ENCODE measurements around the gene PARD3B.

PARD3B gene

DNA sequence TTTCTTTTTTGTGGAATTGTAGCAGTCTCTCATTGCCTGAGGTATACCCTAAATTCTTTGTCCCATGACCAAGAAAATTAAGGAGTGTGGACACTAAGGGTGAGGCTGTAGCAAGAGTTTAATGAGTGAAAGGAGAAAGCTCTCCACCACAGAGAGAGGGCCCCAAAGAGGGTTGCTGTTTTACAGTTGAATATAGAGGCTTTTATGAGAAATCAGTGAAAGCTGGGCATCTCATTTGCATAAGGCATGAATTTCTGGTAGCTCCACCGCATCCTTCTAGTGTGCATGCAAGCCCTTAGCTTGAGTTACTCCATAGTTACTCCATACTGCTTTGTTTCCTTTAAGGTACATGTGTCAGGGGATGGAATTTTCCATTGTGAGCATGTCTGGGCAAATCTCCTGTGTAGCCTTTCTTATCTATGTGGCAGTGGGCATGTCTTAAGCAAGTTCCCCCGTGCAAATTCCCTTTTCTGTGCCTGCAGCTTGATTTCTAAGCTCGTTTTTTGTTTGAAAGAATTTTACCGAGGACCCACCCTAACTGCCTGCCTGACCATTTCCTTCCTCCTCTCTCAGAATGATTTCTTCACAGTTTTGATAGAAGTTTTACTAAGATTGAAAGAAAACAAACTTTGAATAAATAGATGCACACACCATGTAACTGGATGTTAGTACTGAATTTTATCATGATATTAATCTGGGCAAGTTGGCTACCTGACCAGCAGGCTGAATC lies 218.9 kb downstream of the PARD3B start:
- Histone ChIP-seq H3K4me3 (ENCODE audit: low read length) (no peak overlapping the region), H3K27ac (ENCODE audit: low read depth, low read length) (no peak overlapping the region), H3K79me2 (ENCODE audit: control insufficient read depth, low read length) (no peaks in the 10 kb centered on the region), H3K9me3 (ENCODE audit: control insufficient read depth, insufficient read depth, low read length) (no peaks in the 10 kb centered on the region; the same call in 1 of the 2 replicates), H3K4me2 (ENCODE audit: low read length) (no peak overlapping the region), H3K9me2 (replicated peaks; ENCODE audit: control insufficient read depth, low read length) (no peaks in the 10 kb centered on the region), H3K36me3 (ENCODE audit: control insufficient read depth, low read length) (no peaks in the 10 kb centered on the region), H3F3A (ENCODE audit: control insufficient read depth, insufficient read depth) (no peaks in the 10 kb centered on the region), H3K27me3 (ENCODE audit: control insufficient read depth, low read length) (no peaks in the 10 kb centered on the region), H4K20me1 (ENCODE audit: control insufficient read depth, insufficient read depth, low read depth, low read length) (no peaks in the 10 kb centered on the region), H3K4me1 (ENCODE audit: control insufficient read depth, low read length) (no peaks in the 10 kb centered on the region)
- TF ChIP-seq EZH2phosphoT487 (IDR thresholded peaks at IDR 0.05; ENCODE audit: borderline replicate concordance, low read length): no peak
- TF ChIP-seq, protein P1, sequence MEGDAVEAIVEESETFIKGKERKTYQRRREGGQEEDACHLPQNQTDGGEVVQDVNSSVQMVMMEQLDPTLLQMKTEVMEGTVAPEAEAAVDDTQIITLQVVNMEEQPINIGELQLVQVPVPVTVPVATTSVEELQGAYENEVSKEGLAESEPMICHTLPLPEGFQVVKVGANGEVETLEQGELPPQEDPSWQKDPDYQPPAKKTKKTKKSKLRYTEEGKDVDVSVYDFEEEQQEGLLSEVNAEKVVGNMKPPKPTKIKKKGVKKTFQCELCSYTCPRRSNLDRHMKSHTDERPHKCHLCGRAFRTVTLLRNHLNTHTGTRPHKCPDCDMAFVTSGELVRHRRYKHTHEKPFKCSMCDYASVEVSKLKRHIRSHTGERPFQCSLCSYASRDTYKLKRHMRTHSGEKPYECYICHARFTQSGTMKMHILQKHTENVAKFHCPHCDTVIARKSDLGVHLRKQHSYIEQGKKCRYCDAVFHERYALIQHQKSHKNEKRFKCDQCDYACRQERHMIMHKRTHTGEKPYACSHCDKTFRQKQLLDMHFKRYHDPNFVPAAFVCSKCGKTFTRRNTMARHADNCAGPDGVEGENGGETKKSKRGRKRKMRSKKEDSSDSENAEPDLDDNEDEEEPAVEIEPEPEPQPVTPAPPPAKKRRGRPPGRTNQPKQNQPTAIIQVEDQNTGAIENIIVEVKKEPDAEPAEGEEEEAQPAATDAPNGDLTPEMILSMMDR (IDR thresholded peaks at IDR 0.05; ENCODE audit: low read depth, low read length, poor library complexity, severe bottlenecking): no peak

DNA sequence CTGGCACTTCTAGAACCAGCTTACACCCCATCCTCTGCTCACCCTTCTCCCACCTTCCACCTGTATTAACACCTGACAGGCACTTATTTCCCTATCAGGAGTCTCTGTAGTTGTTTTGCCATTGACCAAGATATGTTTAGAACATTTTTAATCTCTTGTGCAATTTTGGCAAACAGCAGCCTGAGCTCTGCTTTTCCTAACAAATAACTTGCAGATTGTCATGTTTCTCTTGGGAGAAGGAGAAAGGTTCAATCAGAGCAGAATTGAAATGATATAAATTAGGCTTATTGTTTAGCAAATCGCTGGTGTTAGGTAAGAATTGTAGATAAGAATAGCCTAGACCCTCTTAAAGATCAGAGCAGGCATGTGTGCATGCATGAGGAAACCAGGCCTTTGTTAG lies 225.5 kb downstream of the PARD3B start:
- Histone ChIP-seq H3K9me3 (ENCODE audit: control insufficient read depth, insufficient read depth, low read length) (no peaks in the 10 kb centered on the region; the same call in 1 of the 2 replicates), H4K20me1 (ENCODE audit: control insufficient read depth, insufficient read depth, low read depth, low read length) (no peaks in the 10 kb centered on the region), H3K79me2 (ENCODE audit: control insufficient read depth, low read length) (no peaks in the 10 kb centered on the region), H3K27ac (ENCODE audit: low read depth, low read length) (no peak overlapping the region), H3F3A (ENCODE audit: control insufficient read depth, insufficient read depth) (no peaks in the 10 kb centered on the region), H3K4me2 (ENCODE audit: low read length) (no peak overlapping the region), H3K9me2 (replicated peaks; ENCODE audit: control insufficient read depth, low read length) (no peaks in the 10 kb centered on the region), H3K36me3 (ENCODE audit: control insufficient read depth, low read length) (no peaks in the 10 kb centered on the region), H3K4me1 (ENCODE audit: control insufficient read depth, low read length) (no peaks in the 10 kb centered on the region), H3K27me3 (ENCODE audit: control insufficient read depth, low read length) (no peaks in the 10 kb centered on the region), H3K4me3 (ENCODE audit: low read length) (no peak overlapping the region)
- TF ChIP-seq, protein P1 (IDR thresholded peaks at IDR 0.05; ENCODE audit: low read depth, low read length, poor library complexity, severe bottlenecking): no peak
- TF ChIP-seq EZH2phosphoT487 (IDR thresholded peaks at IDR 0.05; ENCODE audit: borderline replicate concordance, low read length): no peak

DNA sequence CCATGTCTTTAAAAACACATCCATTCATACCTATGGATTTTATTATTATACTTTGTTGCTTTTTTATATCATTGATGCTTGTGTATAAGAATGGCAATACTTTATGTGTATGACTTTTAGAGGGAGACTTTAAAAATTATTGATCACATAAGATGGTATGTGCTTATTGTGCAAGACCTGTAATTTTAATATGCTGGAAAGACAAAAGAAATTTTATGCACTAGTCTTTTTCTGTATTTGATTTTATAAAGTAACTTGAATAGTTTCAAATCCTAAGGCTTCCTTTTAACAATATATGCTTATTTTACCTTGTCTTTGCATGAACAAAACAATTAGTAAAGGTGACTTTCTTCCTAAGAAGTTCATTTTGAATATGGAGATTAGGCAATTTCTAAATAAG lies 226.4 kb downstream of the PARD3B start:
- H3F3A ChIP-seq (ENCODE audit: control insufficient read depth, insufficient read depth): no peaks in the 10 kb centered on the region
- no peaks in the 10 kb centered on the region for H3K79me2 ChIP-seq (ENCODE audit: control insufficient read depth, low read length)
- no peak overlapping the region for H3K4me2 ChIP-seq (ENCODE audit: low read length)
- H3K27ac ChIP-seq (ENCODE audit: low read depth, low read length): no peak overlapping the region
- no peak for TF ChIP-seq EZH2phosphoT487 (IDR thresholded peaks at IDR 0.05; ENCODE audit: borderline replicate concordance, low read length)
- TF ChIP-seq, protein P1 (IDR thresholded peaks at IDR 0.05; ENCODE audit: low read depth, low read length, poor library complexity, severe bottlenecking): no peak
- no peak overlapping the region for H3K4me3 ChIP-seq (ENCODE audit: low read length)
- no peaks in the 10 kb centered on the region; the same call in 1 of the 2 replicates for H3K9me3 ChIP-seq (ENCODE audit: control insufficient read depth, insufficient read depth, low read length)
- no peaks in the 10 kb centered on the region for H3K27me3 ChIP-seq (ENCODE audit: control insufficient read depth, low read length)
- no peaks in the 10 kb centered on the region for H3K4me1 ChIP-seq (ENCODE audit: control insufficient read depth, low read length)
- H3K9me2 ChIP-seq (replicated peaks; ENCODE audit: control insufficient read depth, low read length): no peaks in the 10 kb centered on the region
- no peaks in the 10 kb centered on the region for H4K20me1 ChIP-seq (ENCODE audit: control insufficient read depth, insufficient read depth, low read depth, low read length)
- H3K36me3 ChIP-seq (ENCODE audit: control insufficient read depth, low read length): no peaks in the 10 kb centered on the region
